NCI-H2081 (cell line): Measurements from ENCODE around the gene REV3L.
"Not testable (repeated sequence)": the region's sequence is repeated elsewhere in the genome, so short reads cannot be mapped to it uniquely, and the experiment has no call there.

ENCODE experiments used
- DNase-seq, 2 experiments: peaks; one replicate each; lab custom pipeline; 2025; lab: John Stamatoyannopoulos, UW

Gene REV3L

DNA sequence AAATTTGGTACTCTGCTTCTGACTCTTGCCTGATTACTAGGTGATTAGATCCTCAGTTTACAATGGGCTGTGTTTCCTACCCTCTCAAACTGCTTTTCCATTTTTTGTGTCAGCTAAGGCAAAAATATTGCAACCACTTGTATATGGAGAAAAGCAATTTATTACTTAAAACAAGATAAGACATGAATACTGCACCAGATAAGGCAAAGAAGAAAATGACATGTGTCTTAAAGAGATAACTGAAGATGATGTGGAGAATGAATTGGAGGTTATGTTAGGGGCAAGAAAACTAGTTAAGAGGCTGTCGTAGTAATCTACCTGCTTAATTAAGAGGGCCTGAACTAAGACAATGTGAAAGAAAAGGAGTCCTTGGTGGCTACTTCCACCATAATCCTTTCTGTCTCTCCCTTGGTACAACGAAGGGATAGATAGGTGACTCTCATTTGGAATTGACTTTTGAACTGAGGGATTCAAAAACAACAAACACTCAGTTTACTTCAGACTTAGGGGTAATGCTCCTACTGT, 16.3 kb upstream of the REV3L start:
- DNase-seq = no peak

DNA sequence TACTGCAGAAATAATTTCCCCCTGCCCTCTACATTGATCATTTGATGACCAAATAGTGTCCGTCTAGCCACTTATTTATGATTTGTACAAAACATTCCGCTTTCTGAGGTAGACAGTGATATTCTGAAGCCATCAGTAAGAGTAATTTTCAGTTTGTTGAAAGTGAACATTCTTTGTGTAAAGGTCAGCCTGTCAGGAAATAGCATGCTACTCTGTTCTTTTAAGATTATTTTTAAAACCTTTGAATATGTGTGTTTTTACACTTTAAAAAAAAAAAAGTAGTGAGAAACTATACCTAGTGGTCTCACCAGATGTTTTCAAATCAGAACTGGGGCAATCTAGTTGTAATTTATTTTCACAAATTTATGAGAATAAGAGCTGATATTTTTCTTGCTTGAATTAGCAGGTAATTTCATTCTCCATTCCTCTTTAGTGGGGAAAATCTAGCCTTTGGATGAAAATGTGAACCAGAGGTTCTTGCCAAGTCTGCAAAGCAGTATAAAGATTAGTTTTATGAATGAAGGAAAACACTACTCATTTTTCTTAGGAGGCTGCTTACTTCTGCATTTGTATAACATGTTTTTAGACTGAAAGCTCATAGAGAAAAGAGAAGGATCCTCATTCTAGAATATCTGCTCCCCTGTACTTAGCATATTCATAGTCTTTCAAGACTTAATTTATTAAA, 12.1 kb upstream of the REV3L start:
- DNase-seq = no peak

DNA sequence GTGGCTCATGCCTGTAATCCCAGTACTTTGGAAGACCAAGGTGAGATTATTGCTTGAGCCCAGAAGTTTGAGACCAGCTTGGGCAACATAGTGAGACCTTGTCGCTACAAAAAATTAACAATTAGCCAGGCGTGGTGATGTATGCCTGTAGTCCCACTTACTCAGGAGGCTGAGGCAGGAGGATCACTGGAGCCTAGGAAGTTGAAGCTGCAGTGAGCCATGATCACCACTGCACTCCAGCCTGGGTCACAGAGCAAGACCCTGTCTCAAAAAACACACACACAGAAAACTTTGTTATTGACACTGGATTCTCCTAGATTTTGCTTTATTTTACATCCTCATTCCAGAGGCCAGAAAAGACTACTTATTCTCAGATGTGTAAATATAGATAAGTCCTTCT, 9.5 kb upstream of the REV3L start:
- DNase-seq = no peak

DNA sequence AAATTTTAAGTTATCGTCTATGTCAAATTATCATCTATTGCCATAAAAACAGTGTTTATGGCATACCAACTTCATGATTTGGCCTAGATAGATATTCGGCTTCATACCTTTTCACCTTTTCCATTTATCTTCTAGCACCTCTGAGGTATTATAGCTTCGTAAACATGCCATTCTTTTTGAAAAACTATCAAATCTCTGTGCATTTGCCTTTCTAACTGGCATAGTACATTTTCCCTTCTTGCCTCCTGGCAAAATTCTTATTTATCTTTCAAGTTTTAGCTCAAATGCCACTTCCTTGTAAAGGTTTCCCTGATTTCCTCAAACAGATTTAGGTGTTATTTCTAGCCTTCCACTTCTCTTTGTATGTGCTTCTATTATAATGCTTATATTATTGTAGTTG, 7.0 kb upstream of the REV3L start:
- no peak for DNase-seq

DNA sequence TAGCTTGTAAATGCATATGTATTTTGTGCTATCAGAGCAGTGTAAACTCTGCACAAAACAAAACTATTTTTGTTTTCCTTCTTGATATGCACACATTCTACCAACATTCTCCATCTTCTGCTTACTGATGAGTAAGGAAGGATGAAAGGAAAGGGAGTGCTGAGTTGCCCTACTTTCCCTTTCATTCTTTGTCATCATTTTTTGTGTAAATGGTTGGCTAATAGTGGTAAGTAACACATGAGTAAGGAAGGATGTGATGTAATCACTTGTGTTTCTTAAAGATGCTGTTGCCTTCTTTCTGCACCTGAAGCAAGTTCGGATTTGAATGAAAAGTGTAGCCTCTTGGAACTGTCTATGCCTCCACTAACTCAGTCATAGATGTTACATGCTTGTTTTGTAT, 4.6 kb upstream of the REV3L start:
- no peak for DNase-seq

DNA sequence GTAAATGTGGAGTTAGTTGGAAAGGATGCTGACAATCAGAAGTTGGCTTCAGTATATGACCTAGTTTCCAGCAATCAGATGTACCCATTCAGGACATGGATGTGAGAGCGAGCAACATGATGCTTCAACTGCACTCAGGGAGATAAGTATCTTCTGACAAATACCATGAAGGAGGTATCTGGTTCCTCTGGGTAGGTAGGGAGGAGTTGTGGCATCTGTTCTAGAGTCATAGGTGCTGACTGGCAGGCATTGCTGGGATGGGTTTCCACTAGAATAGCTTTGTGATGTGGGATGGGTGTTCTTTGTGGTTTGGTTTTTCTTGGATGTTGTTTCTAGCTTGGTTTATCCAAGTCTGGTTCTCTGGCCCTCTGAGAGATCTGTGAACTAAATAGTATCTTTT, 3.9 kb upstream of the REV3L start:
- no peak for DNase-seq

DNA sequence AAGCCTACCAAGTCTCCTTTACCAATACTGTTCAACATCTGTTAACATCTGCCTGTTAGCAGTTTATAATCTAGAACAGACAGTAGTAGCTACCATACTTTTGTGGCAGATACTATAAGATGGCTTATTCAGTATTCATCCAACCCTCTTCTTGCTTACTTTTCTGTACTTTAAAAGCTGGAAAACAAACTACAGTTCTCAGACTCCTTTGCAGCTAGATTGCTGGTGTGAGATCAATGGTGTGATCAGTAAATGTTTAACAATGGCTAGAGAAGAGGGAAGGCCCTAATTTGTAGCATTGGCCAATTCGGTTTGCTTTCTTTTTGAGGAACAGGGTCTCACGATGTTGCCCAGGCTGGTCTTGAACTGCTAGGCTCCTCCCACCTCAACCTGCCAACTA, 3.5 kb upstream of the REV3L start:
- DNase-seq = no peak

DNA sequence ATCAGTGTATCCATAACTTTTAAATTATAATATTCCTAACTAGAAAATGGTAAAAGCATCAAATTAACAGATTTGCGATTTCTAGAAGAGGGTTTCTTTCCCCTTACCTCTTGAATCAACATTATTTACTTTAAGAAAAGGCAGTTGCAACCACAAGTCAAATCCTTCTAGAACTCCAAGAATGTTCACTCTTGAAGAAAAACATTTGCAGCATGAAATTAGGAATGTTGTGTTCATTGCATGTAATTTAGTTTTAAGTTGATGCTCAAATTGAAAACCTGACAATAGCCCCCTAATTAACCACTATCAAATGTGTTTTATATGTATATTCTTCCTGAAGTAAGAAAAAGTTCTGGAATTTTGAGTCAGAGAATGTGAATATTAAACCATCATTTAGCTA, 2.3 kb upstream of the REV3L start:
- DNase-seq = no peak

DNA sequence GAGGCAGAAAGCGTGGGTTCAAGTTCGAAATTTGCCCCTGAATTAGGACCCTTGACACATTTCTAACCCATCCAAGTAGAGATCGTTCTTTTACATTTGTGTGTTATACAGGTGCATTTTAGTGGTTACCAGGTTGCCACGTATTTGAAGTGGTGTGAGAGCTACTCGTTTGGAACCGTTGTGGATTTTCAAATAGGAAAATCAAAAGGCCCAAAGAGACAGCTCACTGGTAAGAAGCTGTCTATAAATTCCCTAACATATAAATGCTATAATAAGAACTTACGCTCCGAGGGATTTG, 1.6 kb upstream of the REV3L start:
- DNase-seq = peak in 1 of 2 experiments; percentile 37

DNA sequence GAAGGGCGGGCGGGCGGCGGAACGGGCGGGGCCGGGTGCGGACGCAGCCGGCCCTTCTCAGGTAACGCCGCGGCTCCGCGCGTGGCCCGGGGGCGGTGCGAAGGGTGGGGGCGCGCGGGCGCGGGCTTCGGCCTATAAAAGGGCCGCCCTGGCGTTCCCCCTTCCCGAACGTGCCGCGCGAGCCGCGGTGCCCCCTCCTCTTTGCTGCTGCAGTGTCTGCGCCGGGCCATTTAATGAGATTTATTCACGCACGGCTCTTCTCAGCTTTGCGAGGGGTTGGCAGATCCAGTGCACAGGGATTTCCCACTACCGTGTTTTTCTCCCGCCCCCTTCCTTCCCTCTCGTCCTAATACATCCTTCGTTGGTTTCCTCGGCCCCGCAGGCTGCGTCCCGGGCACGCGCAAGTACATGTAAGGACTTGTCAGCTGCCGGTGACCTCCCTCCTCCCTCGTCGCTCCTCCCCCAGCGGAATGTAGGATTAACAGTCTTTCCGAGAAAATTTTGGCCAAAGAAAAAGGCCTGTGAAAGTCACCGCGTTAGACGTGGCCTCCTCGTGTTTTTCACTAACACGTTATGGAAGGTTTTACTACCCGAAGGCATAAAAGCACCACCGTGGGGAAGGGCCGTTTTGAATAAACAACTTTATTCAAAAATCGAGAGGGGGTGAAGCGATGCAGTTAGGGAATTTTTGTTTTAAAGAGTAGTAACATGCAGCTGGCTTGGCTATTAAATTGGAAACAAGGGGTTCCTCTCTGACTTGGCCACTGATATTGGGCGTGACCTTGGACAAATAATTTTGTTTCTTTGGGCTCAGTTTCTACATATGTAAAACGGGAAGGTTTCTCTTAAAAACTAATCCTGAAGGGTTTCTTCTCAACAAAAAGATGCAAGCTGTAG, 966 bp upstream of the REV3L start:
- DNase-seq = peak; percentile 88 to 92

DNA sequence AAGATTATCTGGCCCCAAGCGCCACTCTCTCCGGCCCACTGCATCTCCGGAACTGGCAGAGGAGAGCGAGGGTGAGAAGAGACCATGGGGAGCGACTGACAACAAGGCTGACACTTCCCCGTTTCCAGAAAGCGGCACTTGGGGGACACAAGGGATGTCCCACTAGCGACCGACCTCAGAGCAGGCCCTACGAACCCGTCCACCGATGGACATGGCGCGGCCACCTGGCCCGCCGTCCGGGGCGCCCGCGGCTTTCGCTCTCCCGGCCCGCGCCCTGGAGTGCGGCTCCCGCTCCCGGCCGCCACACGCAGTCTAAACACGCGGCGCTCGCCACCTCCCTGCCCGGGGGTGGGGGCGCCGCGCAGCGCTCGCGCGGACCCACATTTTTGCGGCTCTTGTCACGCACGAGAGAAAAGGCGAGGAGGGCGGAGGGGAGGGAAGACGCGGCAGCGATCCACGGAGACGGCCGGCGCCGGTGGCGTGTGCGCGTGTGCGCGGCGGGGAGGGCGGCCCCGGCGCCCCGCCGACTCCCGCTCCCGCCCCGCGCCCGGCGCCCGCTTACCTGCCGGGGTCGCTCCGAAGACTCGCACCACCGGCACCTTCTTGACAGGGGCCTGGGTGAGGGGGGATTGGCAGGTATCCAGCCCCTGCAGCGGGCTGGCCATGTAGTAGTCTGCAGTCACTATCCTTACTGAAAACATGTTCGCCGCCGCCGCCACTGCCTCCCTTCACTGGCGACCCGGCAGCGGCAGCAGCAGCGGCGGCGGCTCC, 645 bp downstream of the REV3L start:
- peak; percentile 44 to 46 for DNase-seq

DNA sequence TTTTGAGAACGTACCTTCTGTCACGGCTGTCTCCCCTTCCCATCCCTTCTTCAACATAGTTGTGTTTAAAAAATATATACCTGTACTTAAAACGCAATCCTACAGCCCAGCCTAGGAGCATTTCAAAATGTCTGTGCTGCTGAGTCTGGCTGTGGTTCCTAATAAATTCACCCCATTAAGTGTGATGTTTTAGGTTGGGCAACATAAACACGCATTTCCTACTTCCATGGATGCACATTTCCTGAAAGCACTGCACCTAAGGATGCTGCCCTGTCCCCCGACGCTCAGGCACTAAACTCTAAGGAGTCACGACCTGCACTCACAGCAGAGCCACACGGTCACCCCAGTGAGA, 1.2 kb downstream of the REV3L start:
- DNase-seq = no peak

DNA sequence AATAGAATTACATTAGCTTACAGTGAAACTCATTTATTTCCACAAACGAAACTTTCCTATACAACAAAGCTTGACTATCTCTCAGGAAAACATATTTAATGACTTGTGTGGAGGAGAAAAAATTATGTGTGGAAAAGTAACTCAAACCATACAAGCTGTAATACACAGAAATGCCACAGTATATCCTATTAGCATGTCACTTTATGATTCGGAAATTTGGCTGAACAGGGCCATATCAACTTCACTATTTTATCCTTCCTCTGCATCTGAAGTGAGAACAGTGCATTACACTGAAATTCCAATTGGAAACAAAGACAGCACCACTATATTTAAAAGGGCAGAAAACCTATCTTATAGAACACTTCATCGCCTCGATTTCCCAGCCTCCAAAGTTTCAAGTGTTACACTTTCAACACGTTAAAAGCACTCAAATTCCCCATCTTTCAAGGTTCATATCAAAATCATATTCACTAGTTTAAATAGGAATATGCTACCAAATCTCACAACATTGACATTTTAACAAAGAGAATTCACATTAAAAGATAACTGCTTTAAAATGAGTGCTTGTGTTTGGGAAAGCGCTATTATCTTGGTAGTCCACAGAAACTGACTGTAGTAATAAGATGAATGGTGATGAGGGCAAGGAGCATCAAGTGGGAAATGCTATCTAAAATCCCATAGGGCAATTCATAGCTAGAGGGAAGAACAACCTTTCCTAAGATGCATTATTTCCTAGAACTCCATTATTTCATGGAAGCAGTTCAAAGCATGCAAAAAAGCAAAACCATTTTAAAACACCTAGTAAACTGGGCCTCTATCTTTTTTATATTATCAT, 1.8 kb downstream of the REV3L start:
- peak in 1 of 2 experiments; percentile 21 for DNase-seq

DNA sequence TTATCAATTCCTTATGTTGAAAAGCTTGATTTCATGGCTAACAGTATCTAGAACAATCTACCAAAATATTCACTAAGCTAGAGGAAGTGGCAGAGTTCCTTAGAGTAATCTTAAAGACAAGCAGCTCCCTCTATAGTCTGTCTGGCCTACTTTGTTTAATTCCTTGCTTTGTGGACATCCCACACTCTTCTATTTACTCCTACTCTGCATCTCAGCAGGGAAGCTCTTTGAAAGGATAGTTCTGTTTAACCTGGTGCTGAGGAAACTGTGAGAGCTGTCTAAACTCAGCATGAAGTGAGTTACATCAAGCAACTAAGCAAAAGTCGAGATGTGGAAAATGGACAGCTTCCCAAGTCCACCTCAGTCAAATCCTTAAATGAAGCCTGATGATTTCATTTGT, 4.3 kb downstream of the REV3L start:
- peak; percentile 19 to 79 for DNase-seq

DNA sequence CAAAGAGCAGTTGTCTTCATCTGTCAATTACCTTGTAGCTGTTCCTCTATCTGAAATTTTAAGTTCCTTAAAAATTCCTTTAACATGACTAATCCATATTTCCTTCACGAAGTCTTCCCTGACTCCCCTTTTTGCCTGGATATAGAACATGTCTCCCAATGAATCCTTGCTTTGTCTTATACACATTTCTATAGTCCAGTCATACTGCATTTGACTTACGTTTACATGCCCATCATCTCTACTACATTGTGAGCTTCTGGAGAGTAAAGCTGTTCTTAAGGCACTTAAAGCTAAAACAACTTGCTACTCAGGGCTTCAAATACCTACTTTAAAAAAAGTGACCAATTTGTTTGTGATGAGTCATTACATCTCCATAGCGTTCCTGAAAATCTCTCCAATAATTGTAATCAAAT, 4.9 kb downstream of the REV3L start:
- no peak for DNase-seq

DNA sequence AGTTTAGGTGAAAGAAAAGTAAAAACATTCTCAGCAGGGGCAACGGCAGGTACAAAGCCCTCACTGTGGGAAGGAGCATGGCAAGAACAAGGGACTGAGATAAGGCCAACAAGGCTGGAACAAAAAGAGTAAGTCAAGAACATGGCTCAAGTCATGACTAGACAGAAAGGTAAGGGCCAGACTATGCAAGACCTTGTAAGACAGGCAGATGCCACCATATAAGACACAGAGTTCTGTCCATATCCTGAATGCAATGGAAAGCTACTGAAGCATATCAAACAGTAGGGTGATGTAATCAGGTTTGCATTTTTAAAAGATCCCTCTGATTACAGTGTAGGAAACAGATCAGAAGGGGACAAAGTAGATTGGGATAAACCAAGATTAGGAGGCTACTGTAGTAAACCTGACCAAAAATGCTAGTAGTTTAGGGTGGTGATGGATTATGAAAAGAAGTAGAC, 5.5 kb downstream of the REV3L start:
- no peak for DNase-seq

DNA sequence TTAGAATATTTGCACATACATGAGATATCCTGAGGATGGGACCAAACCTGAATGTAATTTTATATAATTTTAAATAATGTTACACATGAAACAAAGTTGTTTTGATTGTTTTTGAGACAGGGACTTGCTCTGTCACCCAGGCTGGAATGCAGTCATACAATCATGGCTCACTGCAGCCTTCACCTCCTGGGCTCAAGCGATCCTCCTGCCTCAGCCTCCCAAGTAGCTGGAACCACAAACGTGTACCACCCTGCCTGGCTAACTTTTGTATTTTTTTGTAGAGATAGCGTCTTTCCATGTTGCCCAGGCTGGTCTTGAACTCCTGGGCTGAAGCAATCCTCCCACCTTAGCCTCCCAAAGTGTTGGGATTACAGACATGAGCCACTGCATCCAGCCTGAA, 7.0 kb downstream of the REV3L start:
- not testable (repeated sequence) for DNase-seq

DNA sequence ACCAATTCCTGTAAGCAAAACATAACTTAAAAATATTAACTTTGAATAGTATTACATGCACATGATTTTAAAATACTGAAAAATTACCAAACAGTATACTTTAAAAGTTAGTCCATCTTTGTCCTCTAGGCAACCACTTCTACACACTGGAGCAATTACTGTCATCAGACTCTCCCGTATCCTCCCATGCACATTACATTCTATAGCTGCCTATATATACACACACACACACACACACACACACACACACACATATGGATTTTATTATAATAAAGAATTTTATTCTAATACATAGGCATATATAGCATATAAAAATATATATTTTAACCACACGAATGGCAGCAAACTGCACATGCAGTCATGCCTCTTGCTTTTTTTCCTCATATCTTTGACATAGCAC, 8.2 kb downstream of the REV3L start:
- no peak for DNase-seq

DNA sequence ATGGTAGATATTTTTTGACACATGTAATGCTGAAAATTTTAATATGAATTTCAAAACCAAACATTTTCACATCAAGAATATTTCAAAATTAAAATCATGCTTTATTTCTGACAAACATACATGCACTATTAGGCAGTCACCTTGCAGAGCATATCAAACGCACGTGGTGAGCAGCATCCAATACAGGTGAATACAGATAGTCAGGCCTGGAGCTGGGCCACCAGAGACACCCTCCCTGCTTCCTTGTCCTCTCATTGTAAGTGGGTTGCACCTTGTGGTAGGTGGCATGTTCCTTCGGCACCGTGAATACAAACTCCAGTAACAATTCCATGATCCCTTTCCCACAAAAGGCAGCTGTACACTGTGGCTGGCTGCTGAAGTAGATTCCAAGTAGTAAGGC, 8.9 kb downstream of the REV3L start:
- DNase-seq = no peak

DNA sequence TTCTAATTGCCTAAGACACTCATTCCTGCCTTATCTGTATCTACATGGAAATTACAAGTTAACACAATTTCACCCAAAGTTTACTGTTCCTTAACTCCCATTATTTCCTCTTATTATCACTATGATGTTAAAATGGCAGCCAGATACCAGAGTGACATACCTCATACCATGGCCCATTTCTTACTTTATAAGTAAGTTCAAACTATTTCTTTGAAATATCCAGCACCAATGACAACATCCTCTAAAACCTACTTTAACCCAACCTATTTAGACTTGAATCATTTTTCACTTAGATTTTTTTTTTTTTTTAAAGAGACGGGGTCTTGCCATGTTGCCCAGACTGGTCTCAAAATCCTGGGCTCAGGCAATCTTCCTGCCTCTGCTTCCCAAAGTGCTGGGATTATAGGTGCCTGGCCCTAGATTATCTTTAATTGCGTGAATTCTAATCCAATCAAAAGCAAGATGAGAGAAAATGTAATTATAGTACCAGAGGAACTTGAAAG, 10.0 kb downstream of the REV3L start:
- no peak for DNase-seq

DNA sequence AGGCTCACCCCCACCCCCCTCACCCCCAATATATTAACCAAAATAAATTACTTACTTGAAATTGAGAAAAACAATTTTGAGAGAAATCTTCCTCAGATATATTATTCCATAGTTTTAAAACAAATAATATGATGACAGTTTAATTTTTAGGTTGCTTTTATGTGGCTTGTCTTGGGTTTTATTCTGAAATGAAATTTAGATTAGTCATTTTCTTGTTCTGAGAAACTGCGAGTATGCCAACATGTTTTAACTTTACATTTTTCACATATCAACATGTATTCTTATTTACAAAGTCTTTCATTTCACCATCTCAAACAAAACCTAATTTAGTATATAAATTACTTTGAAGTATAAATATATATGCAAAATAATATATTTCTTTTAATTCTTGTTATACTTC, 11.1 kb downstream of the REV3L start:
- no peak for DNase-seq

DNA sequence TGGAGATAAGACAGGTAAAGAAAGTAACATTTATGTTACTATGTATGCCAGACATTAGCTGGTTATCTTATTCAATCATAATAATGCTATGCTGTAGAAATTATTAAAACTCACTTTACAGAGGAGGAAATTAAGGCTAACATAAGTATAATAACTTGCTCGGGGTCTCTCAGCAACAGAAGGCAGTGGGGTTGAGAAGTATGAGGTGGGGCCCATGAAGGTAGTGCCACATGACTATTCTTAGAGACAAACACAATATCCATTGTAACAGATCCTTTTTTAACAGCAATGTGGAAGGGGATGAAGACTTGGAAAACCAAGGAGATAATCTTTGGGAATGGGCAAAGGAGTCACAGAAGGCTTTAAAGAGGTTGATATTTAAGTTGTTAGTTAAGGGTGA, 11.5 kb downstream of the REV3L start:
- DNase-seq = no peak
